Bladder microvascular endothelial cell (primary cell): ENCODE data around the gene TCEA3. TPM values are rescaled to one million over a fixed set of nuclear protein-coding genes. Genes with fewer than 3 reads are reported as not detected.

Experiments used
- total RNA-seq: library from RNA; depleted of rRNA; stranded (reverse); fragments of >200 nt; gene quantifications from 2 replicates; pipeline ENCODE4 v1.2.3, GENCODE V29; 2014

TCEA3 gene
- total RNA-seq, result 0.63 and 1.8 TPM in 2 replicates

DNA sequence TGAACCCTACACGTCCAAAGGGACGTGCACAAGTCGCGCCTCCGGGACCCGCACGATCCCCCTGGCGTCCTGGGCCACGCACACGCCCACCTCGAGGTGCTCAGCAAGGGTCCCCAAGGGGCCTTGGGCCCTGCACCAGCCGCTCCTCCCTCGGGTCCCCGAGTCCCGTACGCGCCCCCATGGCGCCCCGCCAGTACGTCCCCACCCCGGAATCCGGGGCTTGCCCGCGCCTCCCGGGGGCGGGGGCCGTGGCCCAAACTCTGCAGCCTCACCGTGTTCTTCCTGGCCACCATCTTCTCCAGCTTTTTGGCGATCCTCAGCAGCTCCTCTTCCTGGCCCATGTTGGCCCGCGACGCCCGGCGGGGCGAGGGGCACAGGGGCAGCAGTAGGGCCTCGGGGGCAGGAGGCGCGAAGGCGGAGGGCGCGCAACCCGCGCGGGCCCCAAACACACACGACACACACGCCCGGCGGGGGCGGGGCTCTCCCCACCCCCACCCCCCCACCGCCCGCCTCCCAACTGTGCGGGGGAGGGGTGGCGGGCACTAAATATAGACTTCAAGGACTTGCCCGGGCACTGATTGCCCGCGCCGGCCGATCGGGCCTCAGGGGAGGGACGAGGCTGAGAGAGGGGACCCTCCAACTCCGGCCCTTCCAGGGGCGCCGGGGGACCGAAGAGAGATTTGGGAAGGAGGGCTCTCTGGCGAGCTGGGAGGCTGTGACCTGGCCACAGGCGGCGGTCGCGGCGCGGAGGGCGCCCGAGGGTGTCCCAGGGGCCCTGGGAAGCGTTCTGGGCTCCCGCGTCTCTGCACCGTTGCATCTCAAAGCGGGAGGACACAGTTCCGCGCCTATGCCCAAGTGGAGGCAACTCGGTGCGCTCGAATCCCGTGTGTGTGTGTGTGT is at the start of gene TCEA3:
TCEA3 (minus strand) TSS at position 456 of the 900 bp plus-strand sequence; CDS start at position 341, 115 bp downstream.

GRCh38 chr1:23369335-23370013 is 55.1 kb downstream of the TCEA3 start, which contains the start of gene ZNF436:
Gene ZNF436 (minus strand): TSS chr1:23369836. CDS start chr1:23368005, 1,831 bp downstream.

DNA sequence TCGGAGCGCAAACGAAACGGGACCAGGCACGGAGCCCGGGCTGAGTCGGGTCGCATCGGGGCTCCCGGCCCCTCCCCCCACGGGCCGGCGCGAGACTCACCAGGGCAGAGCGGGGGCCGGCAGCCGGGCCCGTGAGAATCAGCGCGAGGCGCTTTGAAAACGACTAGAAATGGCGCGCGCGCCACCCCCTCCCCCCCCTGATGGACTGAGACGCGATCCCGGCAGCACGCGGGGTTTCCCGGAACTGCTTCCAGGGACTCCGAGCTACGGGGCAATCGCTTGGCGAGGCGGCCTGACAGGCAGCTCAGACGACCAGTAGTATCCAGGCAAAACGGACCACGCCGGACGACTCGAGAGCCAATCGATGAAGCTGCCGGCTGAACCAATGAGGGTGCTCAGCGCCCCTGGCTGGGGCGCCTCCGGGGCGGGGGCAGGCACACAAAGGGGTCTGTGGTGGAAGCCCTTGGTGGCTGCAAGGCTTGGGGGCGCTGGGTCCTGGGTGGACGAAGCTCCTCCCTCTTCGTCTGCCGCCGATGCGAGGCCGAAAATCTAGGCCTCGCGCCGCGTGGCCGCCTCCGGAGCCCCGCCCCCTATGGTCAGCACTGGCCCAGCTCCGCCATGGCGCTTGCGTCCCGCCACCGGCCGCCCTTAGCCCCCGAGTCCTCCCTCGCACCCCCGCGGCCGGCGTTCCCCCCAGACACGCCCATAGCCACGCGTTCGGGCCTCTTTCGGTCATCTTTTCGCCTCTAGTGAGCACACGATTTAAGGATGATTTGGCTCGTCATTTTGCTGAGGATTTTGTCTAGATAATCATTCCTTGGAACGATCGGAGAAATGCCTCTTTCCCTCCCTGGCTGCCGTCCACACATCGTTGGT is 80.2 kb downstream of the TCEA3 start, which contains the start of gene HNRNPR:
HNRNPR (minus strand) TSS at position 174 of the 876 bp plus-strand sequence. CDS start 3,276 bp downstream, outside the sequence.

Other genes starting within 250 kb of the TCEA3 start
- gene HTR1D, start 207.2 kb downstream of the TCEA3 start, total RNA-seq, result 0.49 and 0.69 TPM in 2 replicates
- gene HNRNPR, start 80.5 kb downstream of the TCEA3 start, total RNA-seq, result 71.6 and 120 TPM in 2 replicates
- gene ZNF436, start 54.9 kb downstream of the TCEA3 start, total RNA-seq, result 26.4 and 27.4 TPM in 2 replicates
- 8.3 and 10.8 TPM in 2 replicates for gene ASAP3, start 59.4 kb upstream of the TCEA3 start, total RNA-seq
- 1.9 and 2.8 TPM in 2 replicates for gene E2F2, start 106.5 kb upstream of the TCEA3 start, total RNA-seq
- gene ID3, start 134.8 kb upstream of the TCEA3 start, total RNA-seq, result 290 and 390 TPM in 2 replicates